GM20431 (cell line): ENCODE measurements around the gene CLRN1.
"Not testable (repeated sequence)": the region's sequence is repeated elsewhere in the genome, so short reads cannot be mapped to it uniquely, and the experiment has no call there.

ENCODE experiments used
- in situ Hi-C: fragments of 300-500 bp; cut with MseI, MboI; formaldehyde crosslinking; loops from one replicate; pipeline ENCODE4 v1.15.0; 2020; ENCODE audit warnings: low sequenced_read_pairs; ENCODE audit not compliant: unreplicated experiment

Gene CLRN1, protein sequence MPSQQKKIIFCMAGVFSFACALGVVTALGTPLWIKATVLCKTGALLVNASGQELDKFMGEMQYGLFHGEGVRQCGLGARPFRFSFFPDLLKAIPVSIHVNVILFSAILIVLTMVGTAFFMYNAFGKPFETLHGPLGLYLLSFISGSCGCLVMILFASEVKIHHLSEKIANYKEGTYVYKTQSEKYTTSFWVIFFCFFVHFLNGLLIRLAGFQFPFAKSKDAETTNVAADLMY

DNA sequence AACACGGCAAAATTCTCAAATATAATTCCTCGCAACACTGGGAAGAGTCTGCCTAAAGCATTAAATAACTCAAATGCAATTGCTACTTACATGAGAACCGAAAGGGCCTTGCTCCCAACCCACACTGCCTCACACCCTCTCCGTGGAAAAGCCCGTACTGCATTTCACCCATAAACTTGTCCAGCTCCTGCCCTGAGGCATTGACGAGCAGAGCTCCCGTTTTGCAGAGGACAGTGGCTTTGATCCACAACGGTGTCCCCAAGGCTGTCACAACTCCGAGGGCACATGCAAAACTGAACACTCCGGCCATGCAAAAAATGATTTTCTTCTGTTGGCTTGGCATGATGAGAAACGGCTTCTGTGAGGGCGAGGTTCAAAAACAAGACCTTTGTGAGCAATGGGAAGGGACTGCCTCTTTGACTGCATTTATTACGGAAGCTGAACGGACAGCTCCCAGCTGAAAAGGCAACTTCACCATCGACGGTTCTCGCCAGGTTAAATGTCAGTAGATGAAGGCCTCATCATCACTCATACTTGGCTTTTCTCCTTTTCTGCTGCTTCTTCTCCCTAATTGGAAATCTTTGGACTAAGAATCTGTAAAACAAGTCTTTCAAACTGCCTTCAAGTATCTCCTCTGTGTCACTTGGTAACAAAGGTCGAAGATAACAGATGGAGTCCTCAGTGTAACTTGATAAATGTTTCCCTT lies at the start of gene CLRN1:
Gene CLRN1 (minus strand): TSS at position 362 of the 706 bp plus-strand sequence. CDS start 19 bp downstream, at position 343.
- in situ Hi-C loops, result no loop called here

DNA sequence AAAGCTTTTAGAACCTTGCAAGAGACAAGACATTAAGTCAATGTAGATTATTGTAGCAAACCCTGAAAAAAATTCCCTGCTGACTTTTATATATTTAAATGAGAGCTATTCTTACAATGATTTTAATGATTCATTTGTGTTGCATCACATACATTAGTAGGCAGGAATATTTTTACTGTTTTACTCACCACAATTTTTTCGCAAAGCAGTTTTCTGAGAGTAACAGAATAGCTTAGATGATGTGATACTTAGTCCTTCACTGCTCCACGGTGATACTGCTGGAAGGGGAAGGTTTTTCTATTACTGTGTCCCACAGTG lies 43.9 kb upstream of the CLRN1 start:
- in situ Hi-C loops, result no loop called here

DNA sequence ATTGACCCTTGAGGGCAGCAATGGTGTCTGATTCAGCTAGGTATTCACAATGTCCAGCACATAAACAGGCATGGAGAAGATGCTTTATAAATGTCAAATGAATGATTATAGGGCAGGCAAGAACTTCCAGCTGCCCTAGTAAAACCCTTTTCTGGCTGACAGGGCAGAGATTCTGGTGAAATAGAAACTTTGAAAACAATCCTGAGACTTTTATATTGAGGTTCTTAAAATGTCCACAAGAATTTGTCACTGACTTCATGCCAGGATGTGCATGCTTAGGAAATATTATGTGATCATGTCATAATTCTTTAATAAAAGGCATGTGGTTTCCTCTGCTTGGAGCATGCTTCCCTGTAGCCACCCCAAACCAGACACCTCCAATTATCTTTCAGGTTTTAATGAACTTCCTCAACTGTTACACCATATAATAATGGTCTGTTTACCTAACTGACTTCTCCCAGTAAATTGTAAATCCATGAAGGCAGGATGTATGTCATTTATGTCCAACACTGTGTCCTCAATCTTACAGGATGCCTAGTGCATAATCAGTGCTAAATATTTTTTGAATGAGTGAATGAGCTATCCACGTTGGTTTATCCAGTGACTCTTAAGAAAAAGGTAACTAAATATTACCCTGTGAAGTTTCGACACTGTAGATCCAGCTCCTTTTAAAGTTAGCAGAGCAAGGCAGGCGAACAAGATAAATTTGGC lies 43.4 kb upstream of the CLRN1 start:
- in situ Hi-C loops, result no loop called here

DNA sequence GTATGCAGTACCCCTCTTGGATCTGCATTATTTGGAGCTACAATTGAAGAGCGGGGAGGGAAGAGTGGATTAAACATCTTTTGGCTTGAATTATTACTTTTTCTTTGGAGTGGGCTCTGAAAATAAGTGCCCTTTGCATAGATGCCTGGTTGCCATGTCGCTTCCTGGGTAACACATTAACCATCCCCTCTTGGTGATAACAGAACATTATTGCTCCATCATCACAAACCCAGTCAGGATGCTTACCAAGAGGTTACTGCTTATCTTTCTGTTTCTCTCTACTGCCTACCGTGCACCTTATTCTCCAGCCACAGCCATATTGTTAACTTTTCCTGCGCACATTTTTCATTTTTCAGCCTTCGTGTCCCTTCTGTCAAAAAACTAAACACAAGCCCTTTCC lies 42.7 kb upstream of the CLRN1 start:
- in situ Hi-C loops, result no loop called here

DNA sequence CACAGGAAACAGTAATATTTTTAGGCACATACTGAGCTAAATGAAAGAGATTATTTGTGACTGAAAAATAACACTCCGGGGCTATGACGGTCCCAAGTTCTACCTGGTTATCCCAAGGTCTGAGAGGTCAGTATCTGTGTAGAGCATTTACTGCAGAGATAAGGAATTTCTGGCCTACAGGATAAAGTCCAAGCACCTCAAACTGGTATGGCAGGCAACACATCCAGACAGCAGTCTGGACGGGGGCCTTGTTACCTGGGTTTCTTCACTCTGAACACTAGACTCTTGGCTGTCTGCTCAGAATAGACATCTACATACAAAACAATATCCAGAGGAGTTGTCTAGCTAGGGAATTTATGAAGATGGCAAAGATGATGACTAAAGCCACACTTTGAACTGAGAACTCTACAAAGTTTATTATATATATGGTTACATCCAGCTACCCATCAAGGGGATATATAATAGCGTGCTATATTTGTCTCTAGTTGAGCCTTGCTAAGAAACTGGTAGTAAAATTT lies 42.0 kb upstream of the CLRN1 start:
- in situ Hi-C loops, result no loop called here

DNA sequence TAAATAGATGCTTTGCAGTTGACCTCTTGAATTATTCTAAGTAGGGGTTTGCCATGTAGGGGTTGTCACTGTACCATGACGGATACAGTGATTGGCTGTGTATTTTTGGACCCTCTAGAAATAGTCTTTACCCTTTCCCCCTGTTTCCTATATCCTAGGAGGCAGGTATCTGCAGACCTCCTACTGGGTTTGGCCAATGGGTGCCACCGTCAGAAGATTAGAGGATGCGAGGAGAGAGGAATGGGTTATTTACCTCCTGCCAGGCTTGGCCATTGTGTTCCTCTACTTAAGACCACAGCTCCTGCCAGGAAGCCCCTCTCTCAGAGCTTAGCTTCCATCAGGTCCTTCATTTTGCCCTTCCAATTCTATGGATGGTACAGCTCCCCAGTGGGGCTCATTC lies 40.2 kb upstream of the CLRN1 start:
- in situ Hi-C loops, result no loop called here

DNA sequence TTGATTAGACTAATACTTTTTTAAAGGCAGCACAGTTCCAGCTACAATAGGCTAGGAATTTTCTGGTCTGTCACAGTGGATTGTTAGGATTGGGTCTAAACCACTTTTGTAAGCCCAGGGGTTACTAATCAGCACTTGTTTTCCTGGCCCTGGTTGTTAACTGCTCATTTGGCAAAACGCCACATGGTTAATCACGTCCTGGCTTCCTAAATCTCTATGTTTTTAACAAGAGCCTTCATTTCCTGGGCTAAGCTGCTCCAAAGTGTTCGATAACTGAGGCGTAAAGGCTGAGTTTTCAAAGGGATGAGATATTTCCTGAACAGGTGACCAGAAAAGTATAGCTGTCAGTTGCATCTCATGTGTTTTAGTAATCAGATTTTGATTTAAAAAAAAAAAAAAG lies 38.9 kb upstream of the CLRN1 start:
- in situ Hi-C loops, result no loop called here

DNA sequence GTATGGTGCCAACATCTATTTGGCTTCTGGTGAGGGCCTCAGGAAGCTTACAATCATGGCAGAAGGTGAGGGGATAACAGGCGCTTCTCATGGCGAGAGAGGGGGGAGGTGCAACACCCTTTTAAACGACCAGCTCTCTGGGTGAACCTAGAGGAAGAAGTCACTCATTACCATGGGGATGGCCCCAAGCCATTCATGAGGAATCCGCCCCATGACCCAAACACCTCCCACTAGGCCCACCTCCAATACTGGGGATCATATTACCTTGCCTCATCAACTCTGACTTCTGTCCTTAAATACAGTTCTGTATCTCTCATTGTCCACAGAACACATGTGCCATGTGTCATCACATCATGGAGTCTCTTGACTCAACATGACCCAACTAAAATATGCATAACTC lies 37.5 kb upstream of the CLRN1 start:
- in situ Hi-C loops, result no loop called here

DNA sequence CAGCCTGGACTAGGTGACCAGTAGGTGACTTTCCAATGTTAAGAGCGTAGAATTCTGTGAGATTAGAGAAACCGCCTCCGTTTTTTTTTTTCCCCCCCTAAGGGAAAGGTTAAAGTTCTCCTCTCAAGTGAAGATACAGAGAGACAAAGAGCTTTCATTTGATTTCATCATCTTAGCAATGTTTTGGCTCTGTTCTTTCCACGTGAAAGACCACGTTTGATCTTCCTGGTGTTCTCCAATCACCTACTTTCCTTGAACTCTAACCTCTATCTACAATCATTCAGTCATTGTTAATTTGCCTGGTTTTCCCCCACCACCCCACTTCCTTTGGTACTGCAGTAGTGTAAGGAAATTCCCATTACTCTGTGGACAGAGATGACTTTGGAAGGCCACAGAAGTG lies 36.9 kb upstream of the CLRN1 start:
- in situ Hi-C loops, result no loop called here

DNA sequence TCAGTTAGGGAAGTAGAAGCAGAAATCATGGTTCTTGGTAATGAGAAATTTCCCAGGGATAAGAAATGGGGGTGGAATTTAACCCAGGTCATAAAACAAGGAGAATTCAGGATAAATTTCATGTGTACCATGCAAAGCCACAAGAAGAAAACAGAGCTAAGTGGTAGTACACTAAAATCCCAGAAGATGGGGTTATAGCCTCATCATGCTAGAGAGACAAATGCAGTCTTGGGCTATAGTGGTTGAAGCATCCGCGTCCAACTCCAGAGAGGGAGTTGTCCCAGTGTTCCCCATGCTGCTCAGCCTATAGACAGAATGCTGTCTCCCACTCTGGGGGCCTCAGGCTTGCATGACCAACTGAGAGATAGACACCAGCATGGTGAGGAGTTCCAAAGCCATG lies 36.2 kb upstream of the CLRN1 start:
- in situ Hi-C loops, result no loop called here

DNA sequence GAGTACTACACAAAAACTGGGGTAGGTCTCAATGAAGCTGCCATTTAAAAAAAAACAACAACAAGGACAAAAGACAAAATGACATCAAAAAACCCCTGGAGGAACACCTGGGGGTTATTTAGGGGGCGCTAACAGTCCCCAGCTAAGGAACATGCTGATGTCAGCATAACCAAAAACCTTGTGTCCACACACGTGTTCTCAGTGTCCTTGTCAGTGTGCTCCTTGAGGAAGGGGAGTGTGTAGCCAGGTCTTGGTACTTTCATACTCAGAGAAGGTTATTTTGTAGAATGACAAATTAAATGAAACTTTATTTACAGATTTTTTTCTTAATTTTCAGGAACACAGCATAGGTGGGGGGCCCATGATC lies 31.2 kb upstream of the CLRN1 start:
- in situ Hi-C loops, result no loop called here

DNA sequence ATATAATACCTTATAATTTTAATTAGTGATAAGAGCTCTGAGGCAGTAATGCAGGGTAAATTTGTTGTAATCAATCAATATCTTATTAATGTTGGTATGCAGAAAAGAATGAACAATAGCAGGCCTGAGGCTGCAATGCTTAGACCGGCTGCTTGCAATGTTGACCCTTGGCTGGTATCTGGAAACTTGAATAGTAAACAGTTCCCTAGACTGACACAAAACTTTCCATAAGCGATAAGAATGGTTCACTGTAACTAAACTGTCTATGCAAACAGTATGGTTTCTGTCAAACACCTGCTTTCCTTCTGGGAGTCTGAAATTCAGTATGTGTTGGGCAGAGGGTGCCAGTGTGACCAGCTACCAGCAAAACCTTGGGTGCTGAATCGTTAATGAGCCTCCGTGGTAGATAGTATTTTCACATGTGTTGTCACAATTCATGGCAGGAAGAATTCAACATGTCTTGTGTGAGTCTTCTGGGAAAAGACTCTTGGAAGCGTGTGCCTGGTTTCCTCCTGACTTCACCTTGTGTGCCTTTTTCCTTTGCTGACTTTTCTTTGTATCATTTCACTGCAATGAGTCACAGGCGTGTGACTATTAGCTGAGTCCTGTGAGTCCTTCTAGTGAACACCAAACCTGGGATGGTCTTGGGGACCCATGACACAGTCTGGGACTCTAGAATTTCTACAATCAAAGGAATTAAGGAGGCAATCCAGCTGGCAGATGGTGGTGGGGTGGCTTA lies 30.7 kb upstream of the CLRN1 start:
- in situ Hi-C loops, result no loop called here

DNA sequence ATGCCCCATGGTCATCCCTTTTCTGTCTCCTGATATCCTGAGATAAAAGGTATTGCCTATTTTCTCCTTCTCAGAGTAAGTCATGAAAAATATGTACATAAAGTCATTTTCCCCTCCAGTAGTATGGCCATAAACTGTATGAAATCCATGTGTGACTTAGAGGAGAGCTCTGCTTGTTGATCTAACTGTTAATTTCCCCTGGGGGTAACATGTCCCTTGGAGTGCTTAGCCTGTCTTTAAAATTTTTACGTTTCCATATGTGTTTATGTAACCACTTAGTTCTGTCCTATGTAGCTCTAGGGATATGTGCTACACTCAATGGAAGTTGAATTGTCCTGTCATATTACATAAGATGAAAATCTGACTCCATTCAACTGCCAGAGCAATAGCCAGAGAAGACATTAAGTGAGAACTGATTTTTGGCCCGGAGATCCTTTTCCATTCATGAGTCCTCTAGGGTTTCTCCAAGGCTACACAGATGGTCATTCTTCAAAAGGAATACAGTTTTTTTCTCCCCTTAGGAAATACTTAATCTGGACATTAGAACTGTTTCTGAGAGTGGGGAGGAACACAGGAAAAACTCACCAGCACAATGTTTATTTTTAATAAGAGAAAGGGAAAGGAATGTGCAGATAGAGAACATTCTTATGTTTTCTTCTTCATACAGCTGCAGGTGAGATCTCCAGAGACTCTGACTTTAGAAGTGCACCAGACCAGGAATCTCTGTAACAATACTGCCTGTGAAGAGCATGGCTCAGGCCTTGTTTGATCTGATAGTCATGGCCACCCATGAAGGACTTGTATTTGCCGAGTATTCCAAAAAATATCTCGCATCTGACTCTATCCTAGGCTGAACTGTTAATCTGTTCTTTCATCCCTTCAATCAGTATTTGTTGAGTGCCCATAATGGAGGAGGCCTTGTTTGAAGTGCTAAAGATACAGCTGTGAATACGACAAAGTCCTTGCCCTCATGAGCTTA lies 29.8 kb upstream of the CLRN1 start:
- in situ Hi-C loops, result no loop called here

DNA sequence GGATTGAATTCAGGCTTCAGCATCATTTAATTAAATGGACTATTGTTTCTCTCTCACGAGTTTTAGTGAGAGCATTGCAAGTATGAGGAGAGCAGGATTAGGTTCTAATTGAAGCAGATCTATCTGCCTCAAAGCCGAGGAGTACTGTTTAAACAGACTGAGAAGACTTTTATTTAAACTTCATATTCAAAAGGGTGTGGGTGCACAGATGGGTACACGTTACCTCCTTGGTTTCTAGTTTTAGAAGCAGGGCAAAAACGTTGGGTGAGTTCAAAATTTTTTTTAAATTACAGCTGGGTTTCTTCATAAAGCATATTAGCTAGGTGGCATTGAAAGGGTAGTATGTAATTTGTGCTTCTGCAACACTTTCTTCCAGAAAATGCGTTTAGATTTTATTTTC lies 26.5 kb upstream of the CLRN1 start:
- in situ Hi-C loops, result no loop called here

DNA sequence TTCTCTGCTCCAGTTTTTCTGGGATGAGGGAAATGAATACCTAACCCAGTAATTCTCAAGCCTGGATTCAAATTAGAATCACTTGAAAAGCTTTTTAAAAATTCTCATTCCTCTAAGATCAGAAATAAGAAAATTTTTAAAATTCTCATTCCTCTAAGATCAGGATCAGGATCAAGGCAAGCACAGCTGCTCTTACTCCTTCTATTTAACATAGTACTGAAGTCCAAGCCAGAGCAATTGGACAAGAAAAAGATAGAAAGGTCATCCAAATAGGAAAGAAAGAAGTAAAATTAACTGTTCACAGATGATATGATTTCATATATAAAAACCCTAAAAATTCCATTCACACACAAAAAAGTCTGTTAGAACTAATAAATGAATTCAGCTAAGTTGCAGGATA lies 24.2 kb upstream of the CLRN1 start:
- in situ Hi-C loops, result no loop called here

DNA sequence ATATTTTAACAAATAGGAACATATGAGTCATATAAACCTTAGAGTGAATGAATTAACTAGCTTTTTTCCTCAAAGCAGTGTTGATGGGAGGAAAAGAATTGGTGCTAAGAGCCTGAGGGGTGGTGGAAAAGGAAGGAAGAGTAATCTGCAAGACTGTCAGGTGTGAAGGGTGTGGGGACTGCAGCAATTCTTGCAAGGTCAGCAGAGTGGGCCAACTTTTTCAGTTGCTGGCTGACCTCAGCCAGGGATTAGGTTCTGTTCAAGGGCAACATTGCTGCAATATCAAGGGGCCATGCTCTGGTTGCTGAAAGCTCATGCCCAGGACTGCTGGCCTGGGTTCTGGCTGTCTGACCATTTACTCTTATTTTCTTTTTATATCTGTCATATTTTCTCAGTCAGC lies 23.0 kb upstream of the CLRN1 start:
- in situ Hi-C loops, result no loop called here

DNA sequence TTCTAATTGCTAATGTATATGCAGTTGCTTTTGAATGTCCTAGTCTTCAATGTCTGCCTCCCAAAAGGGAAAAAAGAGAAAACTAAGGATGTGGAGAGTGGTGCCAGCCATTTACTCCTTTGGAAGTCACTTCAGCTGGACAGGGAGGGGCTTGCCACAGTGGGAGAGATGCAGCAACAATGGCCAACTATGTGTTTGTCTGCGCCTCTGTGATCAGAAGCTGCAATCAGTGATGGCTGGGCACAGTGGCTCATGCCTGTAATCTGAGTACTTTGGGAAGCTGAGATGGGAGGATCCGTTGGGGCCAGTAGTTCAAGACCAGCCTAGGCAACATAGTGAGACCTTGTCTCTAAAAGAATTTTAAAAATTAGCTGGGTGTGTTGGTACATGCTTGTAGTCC lies 16.7 kb upstream of the CLRN1 start:
- in situ Hi-C loops, result no loop called here

DNA sequence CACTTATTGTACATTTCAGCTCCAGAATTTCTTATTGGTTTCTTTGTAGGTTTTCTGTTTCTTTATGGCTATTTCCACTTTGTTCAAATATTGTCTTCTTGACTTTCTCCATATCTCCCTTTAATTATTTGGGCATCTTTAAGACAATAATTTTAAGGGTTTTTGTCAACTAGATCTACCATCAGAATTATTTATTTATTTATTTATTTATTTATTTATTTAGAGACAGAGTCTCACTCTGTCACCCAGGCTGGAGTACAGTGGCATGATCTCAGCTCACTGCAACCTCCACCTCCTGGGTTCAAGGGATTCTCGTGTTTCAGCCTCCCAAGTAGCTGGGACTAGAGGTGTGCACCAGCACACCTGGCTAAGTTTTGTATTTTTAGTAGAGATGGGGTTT lies 15.9 kb upstream of the CLRN1 start:
- in situ Hi-C loops, result not testable (repeated sequence)

DNA sequence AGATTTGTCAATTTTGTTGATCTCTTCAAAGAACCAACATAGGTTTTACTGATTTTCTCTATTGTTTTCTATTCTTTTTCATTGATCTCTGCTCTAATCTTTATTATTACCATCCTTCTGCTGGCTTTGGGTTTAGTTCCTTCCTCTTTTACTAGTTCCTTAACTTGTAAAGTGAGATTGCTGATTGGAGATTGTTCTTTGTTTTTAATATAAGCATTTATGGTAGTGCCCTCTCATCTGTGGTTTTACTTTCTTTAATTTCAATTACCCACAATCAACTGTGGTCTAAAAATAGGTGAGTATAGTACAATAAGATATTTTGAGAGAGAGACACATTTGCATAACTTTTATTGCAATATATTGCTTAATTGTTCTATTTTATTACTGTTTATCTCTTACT lies 13.2 kb upstream of the CLRN1 start:
- in situ Hi-C loops, result no loop called here

DNA sequence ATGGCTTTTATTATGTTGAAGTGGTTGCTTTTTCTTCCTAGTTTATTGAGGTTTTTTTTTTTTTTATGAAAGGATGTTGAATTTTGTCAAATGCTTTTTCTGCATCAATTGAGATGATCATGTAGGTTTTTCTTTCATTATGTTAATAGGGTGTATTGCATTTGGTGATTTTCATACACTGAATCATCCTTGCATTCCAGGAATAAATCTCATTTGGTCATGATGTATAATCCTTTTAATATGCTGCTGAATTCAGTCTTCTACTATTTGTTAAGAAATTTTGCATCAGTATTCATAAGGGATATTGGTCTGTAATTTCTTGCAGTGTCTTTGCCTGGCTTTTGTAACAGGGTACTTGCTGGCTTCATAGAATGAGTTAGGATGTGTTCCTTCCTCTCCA lies 11.5 kb upstream of the CLRN1 start:
- in situ Hi-C loops, result no loop called here
